ENCODE results near the gene OVCH2.
"Not testable (repeated sequence)": the region's sequence is repeated elsewhere in the genome, so short reads cannot be mapped to it uniquely, and the experiment has no call there.

OVCH2 gene, protein sequence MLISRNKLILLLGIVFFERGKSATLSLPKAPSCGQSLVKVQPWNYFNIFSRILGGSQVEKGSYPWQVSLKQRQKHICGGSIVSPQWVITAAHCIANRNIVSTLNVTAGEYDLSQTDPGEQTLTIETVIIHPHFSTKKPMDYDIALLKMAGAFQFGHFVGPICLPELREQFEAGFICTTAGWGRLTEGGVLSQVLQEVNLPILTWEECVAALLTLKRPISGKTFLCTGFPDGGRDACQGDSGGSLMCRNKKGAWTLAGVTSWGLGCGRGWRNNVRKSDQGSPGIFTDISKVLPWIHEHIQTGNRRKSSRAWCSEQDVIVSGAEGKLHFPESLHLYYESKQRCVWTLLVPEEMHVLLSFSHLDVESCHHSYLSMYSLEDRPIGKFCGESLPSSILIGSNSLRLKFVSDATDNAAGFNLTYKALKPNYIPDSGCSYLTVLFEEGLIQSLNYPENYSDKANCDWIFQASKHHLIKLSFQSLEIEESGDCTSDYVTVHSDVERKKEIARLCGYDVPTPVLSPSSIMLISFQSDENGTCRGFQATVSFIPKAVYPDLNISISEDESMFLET

DNA sequence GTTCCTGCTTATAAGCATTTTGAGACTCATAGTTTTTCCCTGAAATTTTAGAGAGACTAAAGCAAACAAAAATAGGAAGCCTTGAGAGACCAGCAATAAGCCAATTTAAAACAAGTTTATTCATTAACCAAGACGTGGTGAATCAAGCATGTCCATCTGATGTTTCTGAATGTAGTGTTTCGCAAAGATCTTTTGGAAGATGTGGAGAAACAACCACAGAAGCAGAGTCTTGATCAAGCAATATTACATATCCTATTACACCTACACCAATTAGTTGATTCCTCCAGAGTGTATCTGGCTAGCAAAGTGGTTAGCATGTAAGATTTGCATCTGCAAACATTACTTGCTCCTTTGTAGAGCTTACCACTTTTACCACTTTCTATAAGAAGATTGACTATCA lies at the start of gene OVCH2:
OVCH2 (minus strand) TSS at position 101 of the 400 bp plus-strand sequence; CDS start at position 18, 83 bp downstream.
- no peak for DNase-seq

GRCh38 chr11:7749456-7749855 lies 43.2 kb upstream of the OVCH2 start:
- peak; percentile 56 for DNase-seq

- DNase-seq: not testable (repeated sequence)
These were observed 28.5 kb upstream of the OVCH2 start for GRCh38 chr11:7734767-7735166.

DNA sequence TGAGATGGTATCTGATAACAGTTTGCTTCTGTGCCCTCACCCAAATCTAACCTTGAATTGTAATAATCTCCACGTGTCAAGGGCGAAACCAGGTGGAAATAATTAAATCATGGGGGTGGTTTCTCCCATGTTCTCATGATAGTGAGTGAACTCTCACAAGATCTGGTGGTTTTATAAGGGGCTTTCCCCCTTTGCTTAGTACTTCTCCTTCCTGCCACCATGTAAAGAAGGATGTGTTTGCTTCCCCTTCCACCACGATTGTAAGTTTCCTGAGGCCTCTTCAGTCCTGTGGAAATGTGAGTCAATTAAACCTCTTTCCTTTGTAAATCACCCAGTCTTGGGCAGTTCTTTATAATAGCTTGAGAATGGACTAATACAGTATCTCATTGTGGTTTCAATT lies 8.5 kb upstream of the OVCH2 start:
- no peak for DNase-seq

DNA sequence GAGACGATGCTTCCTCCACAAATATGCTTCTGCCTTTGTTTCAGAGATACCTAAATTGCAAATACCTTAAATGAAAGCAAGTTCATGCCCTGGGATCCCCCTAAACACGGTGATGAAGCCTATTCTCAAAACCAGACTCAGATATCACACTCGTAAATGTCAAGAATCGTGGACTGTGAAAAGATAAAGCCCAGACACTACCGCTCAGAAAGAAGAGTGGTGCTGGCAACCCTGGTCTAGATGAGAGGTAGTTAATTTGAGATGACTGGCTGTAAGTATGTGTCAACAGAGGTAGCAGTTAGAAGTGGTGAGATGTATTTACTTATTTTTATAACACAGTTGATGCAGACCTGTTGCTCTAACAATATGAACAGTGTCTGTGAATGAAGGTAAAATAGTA lies 2.5 kb downstream of the OVCH2 start:
- DNase-seq: no peak

- no peak for DNase-seq
These were observed 9.9 kb downstream of the OVCH2 start for GRCh38 chr11:7696424-7696823.

- no peak for DNase-seq
These were observed 12.0 kb downstream of the OVCH2 start for GRCh38 chr11:7694235-7694634.

DNA sequence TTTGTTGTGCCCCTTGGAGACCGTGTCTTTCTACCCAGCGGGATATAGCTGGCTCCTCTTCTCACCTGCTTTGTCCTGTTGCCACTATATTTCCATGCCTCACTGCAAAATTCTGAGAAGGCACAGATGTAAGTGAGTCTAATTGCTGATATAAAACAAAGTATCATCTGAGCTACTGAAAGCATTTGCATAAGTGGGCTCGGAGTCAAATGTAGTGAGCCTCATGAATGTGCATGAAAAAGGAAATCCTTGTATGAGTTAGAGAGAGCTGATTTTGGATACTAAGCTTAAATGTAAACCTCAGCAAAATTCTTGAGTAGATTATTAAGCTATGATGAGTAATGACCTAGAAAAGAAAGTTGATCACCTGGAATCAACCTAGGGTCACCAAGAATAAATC lies 13.9 kb downstream of the OVCH2 start:
- DNase-seq: no peak

- DNase-seq: no peak
These were observed 14.4 kb downstream of the OVCH2 start for GRCh38 chr11:7691759-7692350.

- no peak for DNase-seq
These were observed 15.6 kb downstream of the OVCH2 start for GRCh38 chr11:7690648-7691047.

DNA sequence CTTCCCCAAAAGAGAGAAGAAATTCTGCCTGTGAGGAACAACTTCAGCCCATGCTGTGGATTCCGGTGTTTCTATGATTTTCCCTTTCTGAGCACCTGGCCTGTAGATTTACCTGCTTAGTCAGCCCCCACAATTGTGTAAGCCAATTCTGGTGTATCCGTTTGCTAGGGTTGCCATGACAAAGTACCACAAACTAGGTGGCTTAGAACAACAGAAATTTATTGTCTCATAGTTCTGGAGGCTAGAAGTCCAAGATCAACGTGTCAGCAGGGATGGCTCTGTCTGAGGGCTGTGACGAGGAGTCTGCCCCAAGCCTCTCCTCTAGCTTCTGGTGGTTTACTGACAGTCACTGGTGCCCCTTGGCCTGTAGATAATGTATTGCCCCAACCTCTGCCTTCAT lies 17.0 kb downstream of the OVCH2 start:
- no peak for DNase-seq

GRCh38 chr11:7688238-7688826 lies 17.9 kb downstream of the OVCH2 start:
- peak; percentile 43 for DNase-seq

DNA sequence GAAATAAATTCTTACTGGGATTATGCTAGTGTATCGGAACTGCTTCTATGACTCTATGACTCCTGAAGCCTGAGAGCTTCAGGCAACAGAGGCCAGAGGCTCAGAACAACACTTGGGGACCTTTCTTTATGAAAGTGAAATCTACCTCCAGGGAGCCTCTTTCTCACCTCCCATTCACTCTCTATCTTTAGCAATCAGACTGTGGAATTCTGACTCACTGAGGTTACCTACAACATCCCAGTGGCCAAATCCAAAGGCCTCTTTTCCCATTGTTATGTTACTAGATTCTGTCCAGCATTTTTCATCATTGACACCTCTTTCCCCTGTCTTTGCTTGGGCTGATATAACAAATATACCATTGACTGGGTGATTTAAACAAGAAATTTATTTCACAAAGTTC lies 18.9 kb downstream of the OVCH2 start:
- no peak for DNase-seq

DNA sequence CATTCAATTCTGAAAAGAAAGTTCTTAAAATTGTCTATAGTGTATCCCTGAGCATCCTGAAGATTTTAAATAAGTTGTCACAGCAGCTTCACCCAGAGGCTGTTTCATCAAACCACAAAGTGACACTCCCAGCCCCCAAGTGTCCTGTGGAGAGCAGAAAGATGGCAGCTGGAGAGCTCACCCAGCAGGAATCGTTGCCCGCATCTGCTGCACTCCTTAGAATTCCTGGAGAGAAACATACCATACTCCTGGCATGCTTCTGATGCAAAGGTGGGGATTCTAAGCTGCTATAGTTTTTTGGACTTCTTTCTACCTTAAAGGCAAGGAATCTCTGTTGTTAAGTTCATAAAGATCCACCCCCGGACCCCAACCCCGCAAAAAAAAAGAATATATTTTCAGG lies 19.5 kb downstream of the OVCH2 start:
- no peak for DNase-seq

DNA sequence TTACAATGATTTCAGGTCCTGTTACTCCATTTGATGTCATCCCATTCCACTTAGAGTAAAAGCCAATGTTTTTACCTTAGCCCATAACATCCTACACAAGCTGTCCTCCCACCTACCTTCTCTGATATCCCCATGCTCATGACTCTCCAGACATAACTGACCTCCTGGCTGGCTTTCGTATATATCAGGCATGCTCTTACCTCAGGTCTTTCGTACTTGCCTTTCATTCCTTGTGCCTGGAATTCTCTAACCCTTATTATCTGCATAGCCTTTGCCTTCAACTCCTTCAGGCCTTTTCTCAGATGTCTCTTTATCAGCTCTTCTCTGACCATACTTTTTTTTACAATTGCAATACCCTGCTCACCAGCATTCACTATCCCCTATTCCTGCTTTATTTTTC lies 22.7 kb downstream of the OVCH2 start:
- DNase-seq: no peak

DNA sequence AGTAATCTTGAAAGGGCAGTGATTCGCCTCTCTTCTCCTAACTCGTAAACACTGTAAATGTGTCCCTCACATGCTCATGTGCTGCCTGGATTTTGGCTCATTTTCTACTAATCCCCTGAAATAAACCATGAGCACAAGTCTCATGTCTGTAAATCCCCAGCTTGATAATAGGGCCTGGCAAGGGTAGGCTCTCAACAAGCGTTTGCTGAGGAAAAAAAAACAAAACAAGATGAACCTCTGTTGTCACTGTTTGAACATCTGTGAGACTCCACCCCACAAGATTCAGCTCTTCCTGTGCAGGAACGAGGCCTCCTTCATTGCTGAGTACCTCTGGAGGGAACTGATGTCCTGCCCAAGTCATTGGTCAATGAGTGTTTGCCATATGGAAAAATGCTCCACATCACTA lies 28.5 kb downstream of the OVCH2 start:
- DNase-seq: peak; percentile 81

DNA sequence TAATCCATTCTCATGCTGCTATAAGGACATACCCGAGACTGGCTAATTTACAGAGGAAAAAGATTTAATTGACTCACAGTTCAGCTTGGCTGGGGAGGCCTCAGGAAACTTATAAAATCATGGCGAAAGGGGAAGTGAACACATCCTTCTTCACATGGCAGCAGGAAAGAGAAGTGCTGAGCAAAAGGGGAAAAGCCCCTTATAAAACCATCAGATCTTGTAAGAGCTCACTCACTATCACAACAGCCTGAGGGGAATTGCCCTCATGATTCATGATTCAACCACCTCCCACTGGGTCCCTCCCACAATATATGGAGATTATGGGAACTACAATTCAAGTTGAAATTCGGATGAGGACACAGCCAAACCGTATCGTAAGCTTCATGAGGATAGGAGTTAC lies 29.2 kb downstream of the OVCH2 start:
- peak; percentile 96 for DNase-seq

DNA sequence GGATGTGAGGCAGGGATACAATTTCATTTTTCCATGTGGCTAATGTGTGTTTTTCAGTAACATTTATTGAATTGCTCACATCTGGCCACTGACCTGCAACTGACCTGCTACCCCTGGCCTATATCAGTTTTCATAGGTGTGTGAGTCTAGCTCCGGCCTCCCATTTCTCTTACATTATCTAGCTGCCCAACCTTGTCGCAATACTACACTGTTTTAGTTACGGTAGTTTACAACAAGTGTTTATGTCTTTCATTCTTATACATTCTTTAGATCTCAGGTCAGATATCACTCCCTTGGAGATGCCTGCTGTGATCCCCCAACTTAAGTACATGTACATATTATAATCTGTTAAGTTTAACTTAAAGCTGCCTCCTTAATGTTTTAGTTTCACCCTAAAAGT lies 30.6 kb downstream of the OVCH2 start:
- no peak for DNase-seq

DNA sequence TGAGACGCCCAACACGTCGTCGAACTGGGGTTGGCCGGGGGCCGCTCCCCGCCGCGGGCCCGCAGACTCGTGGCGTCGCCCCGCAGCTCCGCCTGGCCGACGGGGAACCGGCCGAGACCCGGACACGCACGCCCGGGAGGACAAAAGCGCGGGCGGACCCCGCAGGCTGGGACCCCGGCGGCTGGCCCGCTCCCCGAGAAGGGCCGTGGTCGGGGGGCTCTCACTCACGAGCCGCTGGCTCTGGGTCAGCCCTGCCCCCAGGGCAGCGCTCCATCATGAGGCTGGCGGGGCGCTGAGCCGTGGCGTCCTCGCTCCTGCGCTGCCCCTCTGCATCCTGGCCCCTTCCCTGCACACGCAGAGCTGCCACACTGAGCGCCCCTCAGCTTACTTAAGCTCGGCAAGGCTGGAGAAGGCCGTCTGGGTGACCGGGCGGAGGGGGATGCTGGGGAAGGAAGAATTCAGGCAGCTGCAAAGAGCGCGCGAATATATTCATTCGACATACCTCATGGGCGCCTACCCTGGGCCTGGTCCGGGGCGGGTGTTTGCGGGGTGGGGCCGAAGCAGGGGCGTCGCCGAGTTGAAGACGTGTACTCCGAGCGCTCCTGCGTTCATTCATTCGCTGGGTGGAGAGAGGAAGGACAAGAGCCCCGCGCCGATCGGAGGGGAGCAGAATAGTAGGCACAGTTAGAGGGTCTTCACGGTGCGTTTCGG lies 32.4 kb downstream of the OVCH2 start:
- peak; percentile 71 for DNase-seq

GRCh38 chr11:7672960-7673723 lies 33.1 kb downstream of the OVCH2 start, which contains the start of gene CYB5R2:
CYB5R2 (minus strand) TSS chr11:7673500; CDS start chr11:7672825, 675 bp downstream.
- DNase-seq: peak; percentile 79

GRCh38 chr11:7672276-7672959 lies 33.9 kb downstream of the OVCH2 start:
- DNase-seq: no peak

Data from EL (cell line).